UCSD-AML1 (cell line): ENCODE data around the gene TTC23.
"Not testable (repeated sequence)": the region's sequence is repeated elsewhere in the genome, so short reads cannot be mapped to it uniquely, and the experiment has no call there.

ENCODE experiments used
- DNase-seq: peaks from one replicate; lab custom pipeline; 2025; ENCODE audit not compliant: unreplicated experiment; lab: John Stamatoyannopoulos, UW

TTC23 gene

GRCh38 chr15:99201408-99202175 lies 47.8 kb downstream of the TTC23 start:
- no peak for DNase-seq

GRCh38 chr15:99197856-99198255 lies 51.5 kb downstream of the TTC23 start:
- no peak for DNase-seq

DNA sequence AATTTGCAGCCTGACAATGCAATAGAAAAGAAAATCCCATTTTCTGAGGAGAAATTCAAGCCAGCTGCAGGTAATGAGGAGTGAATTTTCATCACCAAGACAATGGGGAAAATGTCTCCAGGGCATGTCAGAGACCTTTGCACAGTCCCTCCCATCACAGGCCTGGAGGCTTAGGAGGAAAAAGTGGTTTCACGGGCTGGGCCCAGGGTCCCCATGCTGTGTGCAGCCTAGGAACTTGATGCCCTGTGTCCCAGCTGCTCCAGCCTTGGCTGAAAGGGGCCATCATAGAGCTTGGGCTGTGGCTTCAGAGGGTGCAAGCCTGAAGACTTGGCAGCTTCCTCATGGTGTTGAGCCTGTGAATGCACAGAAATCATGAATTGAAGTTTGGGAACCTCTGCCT lies 57.2 kb downstream of the TTC23 start:
- not testable (repeated sequence) for DNase-seq

GRCh38 chr15:99187936-99188335 lies 61.4 kb downstream of the TTC23 start:
- DNase-seq = no peak

DNA sequence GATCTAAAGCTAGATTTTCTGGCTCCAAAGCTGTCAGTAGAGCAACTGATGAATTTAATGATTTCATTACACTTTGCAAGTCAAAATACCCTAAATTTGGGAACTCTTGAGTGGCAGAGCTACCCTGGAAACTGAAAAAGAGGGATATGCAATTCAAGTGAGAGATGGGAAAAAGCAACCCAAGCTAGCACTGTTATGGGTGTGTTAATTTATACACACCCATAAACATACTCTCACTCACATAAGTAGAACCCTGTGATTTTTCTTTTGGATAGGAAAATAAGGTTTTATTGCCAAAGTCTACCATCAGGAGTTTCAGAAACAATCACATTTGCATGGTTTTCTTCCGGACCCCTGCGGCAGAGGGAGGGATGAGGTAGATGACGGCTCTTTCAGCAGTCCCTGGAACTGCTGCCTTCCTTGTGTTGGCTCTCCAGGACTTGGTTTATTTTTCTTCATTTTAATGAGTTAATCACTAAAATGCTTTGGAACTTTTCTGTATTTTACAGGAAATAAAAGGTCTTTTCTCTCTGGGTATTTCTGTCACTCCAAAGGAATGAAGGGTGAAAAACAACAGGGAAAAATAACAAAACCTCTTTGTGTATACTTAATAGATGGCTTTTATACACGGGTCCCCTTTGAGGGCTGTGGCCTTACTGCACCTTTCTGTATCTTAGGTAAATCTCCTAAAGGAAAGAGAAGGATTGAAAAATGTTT lies 63.8 kb downstream of the TTC23 start:
- DNase-seq = no peak

GRCh38 chr15:99182791-99183190 lies 66.6 kb downstream of the TTC23 start:
- no peak for DNase-seq

- DNase-seq = no peak
Measured at GRCh38 chr15:99181545-99181971, 67.8 kb downstream of the TTC23 start.

DNA sequence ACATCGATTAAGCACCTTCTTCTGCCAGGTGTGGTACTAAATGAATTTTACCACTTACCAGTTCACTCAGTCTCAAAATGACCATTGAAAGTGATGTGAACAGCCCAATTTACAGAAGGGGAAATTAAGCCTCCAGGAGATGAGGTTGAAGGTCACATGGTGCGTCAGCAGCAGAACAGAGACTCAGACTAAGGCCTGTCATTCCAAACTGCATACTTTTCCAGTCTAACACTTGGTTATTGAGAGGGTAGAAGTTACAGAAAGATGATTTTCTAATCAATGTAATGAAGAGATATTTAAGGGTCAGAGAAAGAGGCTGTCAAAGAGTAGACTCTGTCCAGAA lies 68.4 kb downstream of the TTC23 start:
- no peak for DNase-seq

DNA sequence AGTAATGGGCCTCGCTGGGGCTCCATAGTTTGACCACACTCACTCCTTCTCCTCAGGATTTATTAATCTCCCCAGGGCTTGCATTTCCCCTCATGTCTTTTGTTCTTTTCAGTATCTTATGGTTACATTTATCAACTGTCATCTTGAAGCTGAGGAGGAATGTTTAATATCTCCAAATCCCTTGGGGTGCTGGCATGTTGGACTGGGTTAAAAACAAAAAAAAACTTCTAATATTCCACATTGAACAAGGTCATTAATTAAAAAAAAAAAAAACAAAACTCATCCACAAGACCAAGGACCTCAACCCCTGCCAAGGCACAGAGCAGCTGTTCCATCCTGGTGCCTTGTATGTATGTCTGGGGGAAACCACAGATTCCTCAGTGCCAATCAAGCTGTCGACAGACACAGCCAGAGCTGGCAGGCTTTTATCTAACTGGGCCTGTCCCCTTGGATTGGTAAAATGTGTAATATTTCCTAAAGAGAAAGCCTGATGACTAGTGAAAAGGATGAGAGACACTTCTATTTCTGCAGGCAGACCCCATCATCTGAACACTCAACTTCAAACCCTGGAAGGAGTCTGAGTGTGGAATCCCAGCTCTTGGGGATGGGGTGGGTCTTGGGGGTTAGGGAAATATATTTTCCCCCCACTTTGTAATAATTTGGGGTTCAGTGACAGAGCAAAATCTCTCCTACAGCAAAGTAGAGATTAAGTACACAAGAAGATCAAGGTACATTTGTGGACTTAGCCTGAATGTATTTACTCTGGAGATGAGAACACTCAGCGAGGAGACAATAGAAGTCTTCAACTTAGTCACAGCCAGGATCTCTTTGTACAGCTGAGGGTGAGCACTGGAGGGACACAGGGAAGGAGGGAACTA lies 69.1 kb downstream of the TTC23 start:
- DNase-seq = no peak

- DNase-seq = no peak
Measured at GRCh38 chr15:99177679-99178078, 71.7 kb downstream of the TTC23 start.

- no peak for DNase-seq
Measured at GRCh38 chr15:99176757-99177156, 72.6 kb downstream of the TTC23 start.

DNA sequence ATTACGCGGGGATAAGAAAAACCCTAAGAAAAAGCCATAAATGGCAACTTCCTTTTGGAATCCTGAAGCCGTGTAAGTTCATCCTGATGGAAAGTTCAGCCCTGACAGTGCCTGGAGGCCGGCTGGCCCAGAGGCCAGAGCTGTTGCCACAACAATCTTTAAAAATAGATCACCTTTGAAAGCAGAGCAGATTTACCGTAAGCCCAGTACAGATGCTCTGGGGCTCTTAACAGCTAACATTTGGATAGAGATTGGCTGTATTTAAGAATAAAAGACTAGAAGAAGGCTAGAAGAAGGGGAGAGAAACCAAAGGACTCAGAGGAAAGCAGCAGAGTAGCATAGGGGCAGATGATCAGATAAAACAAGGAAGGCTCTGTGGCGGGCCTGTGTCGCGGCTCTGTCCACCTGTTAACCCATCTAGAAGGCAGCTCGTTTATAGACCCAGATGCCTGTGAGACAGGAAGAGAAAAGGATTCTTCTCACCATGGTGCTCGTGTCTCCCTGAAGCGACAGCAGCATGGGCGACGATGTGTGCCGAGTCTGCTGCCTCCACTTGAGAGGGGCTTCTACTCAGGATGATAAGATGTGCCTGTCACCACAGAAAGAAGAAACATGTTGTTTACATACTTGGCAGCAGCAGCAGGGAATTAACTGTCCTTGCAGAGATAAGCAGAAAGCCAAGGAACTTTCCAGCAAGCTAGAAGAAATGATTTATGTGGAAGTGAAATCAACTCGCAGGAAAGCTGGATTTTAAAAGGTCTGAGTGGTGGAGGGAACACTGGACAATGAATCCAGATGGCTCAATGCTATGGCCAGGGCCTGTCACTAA lies 74.6 kb downstream of the TTC23 start:
- no peak for DNase-seq

DNA sequence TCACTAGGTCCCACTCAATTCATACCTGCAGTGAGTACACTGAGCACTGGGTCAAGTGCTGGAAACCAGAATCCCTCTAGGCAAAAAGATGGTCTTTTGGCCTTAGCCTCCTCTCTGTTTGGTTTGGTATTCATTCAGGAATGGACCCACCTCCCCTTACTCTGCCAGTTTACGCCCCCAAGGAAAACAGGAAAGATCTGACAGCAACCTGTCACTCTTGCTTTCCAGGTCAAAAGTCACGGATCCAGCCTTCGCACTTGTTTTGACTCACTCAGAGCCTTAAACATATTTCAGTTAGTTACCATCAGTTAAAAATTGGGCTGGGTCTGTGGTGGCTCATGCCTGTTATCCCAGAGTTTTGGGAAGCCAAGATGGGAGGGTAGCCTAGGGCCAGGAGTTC lies 76.4 kb downstream of the TTC23 start:
- no peak for DNase-seq

GRCh38 chr15:99172171-99172570 lies 77.2 kb downstream of the TTC23 start:
- no peak for DNase-seq

DNA sequence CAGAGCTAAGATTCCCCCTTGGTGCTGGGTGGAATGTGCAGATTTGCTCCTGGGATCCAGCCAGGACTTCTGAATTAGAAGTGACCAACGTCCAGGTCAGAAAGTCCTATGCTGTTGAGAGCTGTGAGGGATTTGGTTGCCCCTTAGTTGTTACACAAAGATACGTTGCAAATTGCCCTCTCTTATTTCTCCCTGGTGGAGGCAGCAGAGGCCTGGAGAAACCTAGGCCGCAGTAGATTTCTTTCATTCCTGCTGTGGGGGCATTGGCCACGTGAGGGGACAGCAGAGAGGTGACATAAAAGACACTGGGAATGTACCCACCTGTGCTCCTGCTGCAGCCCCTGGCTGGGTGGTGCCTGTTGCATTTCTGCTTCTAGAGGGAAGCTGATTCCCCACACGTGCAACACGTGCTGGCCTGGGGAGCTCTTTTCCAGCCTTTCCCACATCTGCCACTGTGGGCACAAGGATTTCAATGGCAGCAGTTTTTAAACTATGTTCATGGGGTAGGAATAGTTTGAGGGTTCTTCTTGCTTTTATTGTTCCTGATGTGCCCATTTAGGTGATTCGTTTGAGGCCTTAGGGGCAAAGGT lies 78.8 kb downstream of the TTC23 start:
- no peak for DNase-seq

DNA sequence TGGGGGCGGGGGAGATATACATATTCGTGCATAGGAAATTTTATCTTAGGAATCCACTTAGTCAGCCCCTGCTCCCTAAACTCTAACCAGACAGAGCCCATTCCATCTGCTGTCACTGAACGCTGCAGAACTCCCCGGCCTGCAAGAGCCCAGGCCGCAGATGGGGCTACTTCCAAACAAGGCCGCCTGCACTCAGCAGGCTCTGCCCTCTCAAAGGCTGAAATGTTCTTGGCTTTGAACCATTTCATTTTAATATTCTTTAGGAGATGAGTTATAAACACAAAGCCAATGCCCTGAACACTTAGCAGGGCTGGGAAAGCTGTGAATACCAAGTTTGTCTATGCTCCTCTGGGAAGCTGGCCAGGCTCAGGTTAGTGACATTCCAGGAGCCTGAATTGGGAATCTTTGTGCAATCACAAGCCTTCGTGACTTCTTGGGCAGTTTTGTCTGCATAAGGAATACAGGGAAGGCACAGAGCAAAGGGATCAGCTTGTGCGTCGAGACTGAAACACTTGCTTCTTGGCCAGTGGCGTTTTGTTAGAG lies 79.5 kb downstream of the TTC23 start:
- DNase-seq = no peak

- DNase-seq = no peak
Measured at GRCh38 chr15:99168601-99169580, 80.5 kb downstream of the TTC23 start.

GRCh38 chr15:99167640-99168039 lies 81.7 kb downstream of the TTC23 start:
- DNase-seq = no peak

DNA sequence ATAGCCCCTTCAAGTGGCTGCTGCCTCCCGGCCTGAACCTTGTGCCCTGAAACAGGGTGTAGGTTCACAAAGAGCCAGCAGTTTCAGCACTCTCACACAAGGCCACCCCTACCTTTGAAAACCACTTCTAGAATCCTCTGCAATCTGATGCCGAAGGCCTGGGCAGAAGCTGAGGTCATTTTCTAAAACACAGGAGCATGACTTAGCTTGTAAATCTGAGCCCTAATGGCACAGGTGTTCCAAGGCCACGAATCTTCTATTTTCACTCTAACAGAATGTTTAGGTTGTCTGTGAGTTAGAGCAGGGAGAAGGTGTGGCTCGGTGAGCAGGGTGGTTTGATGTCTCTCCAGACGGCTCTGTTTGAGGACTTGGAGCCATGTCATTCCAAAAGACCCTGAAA lies 82.2 kb downstream of the TTC23 start:
- no peak for DNase-seq
